ENCODE results near the gene MUC5B.

Gene MUC5B

DNA sequence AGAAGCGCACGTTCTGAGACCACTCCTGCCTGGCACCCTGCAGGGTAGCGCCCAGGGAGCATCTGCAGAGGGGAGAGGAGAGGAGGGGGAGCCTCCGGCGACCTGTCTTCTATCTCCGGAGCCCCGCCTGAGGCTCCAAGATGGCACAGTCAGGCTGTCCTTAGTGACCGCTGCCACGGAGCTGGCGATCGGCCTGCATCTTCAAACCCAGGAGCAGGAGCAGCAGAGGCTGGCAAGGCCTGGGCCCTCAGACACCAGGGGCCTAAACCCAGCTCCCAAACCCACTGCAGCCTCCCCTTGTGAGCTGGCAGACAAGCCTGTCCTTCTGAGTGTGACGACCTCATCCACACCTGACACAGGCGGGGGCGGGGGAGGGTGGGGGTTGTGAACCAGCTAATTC, 51.6 kb downstream of the MUC5B start:
- TF ChIP-seq CTCF (IDR thresholded peaks at IDR 0.05) = no peak
- no peak overlapping the region for H3K27ac ChIP-seq
- no peak overlapping the region for H3K4me3 ChIP-seq
- DNase-seq (ENCODE audit: low spot score) = no peak

- H3K4me3 ChIP-seq = no peak overlapping the region
- no peak overlapping the region for H3K27ac ChIP-seq
- TF ChIP-seq CTCF (IDR thresholded peaks at IDR 0.05) = no peak
- no peak for DNase-seq (ENCODE audit: low spot score)
These were observed 52.2 kb downstream of the MUC5B start for GRCh38 chr11:1275021-1275420.

- H3K4me3 ChIP-seq = no peak overlapping the region
- no peak for DNase-seq (ENCODE audit: low spot score)
- no peak overlapping the region for H3K27ac ChIP-seq
- no peak for TF ChIP-seq CTCF (IDR thresholded peaks at IDR 0.05)
These were observed 53.4 kb downstream of the MUC5B start for GRCh38 chr11:1276041-1276790.

GRCh38 chr11:1276866-1277615, 54.2 kb downstream of the MUC5B start:
- no peak overlapping the region for H3K4me3 ChIP-seq
- H3K27ac ChIP-seq = no peak overlapping the region
- DNase-seq (ENCODE audit: low spot score) = no peak
- no peak for TF ChIP-seq CTCF (IDR thresholded peaks at IDR 0.05)

- TF ChIP-seq CTCF (IDR thresholded peaks at IDR 0.05) = no peak
- no peak overlapping the region for H3K27ac ChIP-seq
- H3K4me3 ChIP-seq = no peak overlapping the region
- DNase-seq (ENCODE audit: low spot score) = no peak
These were observed 55.2 kb downstream of the MUC5B start for GRCh38 chr11:1277936-1278512.

DNA sequence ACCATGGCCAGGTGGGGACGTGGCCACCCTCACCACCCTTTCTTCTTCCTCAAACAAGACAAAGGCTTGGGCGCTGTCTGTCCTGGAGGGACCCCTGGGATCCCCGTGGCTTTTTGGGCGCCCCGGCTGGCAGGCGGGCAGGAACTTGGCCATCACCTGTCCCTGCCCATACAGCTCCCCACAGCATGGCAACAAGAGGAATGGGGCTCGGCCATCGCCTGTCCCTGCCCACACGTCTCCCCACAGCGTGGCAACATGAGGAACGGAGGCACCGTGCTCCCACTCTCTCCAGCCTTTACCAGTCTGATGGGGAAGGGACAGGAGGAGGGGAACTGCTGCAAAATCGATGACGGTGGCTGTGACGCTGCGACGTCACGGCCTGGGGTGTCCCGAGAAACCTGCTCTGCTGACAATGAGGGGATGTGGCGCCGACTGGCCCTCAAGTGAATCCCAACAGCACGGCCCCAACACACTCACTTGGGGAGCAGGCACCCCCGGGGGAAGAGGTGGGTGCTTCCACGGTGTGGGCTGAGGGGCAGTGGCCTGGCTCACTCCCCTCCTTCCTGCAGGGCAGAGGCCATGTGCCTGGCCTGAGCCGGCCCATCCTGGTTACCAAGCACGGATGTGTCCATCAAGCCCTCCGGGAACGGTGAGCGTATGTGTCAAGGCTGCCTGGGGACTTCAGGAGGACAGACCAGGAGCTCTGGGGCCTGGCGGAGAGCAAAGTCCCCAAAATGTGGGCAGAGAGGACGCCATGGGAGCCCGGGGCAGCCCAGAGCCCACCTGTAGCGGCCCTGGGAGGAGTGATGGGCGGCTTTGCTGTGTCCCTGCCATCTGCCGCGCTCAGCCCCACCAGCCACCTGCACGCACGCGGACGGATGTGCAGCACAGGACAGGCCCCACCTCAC, 56.2 kb downstream of the MUC5B start:
- Histone ChIP-seq H3K27ac (no peak overlapping the region), H3K4me3 (no peak overlapping the region)
- no peak for DNase-seq (ENCODE audit: low spot score)
- no peak for TF ChIP-seq CTCF (IDR thresholded peaks at IDR 0.05)

All from coronary artery (tissue), 2 donors.